ENCODE results near the gene TOP1. TPM values are rescaled to one million over a fixed set of nuclear protein-coding genes. Genes with fewer than 3 reads are reported as not detected.

The TOP1 gene
- total RNA-seq, 2 donors from 2014 or later, result 80.6 to 85.5 TPM

DNA sequence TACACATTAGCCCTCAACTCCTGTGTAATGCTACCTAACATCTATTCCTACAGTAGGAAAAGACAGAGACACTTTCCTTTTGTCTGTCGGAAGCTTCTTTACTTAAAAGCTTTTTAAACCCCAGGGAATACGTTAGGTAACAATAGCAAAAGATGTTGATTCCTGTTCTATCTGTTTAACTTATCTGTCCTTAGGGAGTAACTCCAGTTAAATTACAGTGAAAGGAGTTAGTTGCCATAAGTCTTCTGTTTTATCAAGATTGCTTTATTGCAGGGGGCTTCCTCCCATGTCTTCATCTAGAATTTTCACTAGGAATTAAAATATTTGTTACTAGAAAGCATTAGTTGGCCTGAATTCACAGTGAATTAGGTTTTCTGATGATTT is 26.2 kb downstream of the TOP1 start:
- no peak overlapping the region for H3K4me3 ChIP-seq
- DNase-seq, result no peak
- no peak for TF ChIP-seq CTCF (IDR thresholded peaks at IDR 0.05)
- no peaks in the 10 kb centered on the region for H3K9me3 ChIP-seq
- peaks cover 28% of the 10 kb centered on the region for H3K4me1 ChIP-seq
- no peaks in the 10 kb centered on the region for H3K27me3 ChIP-seq
- H3K9ac ChIP-seq (ENCODE audit: low read depth in 2 of 2, low read length in 2 of 2), result no peak overlapping the region
- peak overlapping the region; percentile 0 for H3K27ac ChIP-seq
- H3K36me3 ChIP-seq, result no peaks in the 10 kb centered on the region
- intact Hi-C loops (cut with DNase I), result no loop called here

GRCh38 chr20:41055679-41056078 is 27.1 kb downstream of the TOP1 start:
- intact Hi-C loops (cut with DNase I), result no loop called here
- Histone ChIP-seq H3K9me3 (no peaks in the 10 kb centered on the region), H3K27ac (peak overlapping the region; percentile 39)

DNA sequence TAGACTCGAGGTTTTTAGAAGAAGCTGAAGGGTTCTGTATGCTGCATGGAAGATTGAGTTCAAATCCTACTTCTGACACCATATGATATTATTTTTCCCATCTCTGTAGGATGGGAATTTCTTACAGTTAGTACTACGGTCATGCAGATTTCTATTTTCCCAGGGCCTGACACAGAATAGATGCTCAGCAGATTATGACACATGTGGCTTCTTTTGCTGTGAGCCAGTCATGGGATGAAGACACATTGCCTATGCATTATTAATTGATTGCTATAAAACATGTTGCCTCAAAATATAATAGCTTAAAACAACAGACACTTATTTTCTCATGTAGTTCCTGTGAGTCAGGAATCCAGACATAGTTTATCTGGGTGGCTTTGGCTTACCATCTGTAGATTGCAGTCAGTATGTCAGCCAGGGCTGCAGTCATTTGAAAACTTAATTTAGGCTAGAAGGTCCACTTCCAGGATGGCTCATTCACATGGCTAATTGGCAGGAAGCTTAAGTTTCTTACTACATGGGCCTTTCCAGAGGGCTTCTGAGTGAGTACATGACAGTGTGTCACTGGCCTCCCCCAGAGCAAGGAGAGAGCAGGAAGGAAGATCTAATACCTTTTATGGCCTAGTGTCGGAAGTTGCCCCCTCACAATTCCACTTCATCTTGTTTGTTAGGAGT is 29.5 kb downstream of the TOP1 start:
- Histone ChIP-seq H3K27ac (no peak overlapping the region), H3K4me3 (no peak overlapping the region), H3K4me1 (peaks cover 6% of the 10 kb centered on the region), H3K36me3 (no peaks in the 10 kb centered on the region), H3K9ac (ENCODE audit: low read depth in 2 of 2, low read length in 2 of 2) (no peak overlapping the region), H3K27me3 (no peaks in the 10 kb centered on the region), H3K9me3 (no peaks in the 10 kb centered on the region)
- intact Hi-C loops (cut with DNase I), result no loop called here
- no peak for DNase-seq
- TF ChIP-seq CTCF (IDR thresholded peaks at IDR 0.05), result no peak

More at GRCh38 chr20:41055679-41056078, 27.1 kb downstream of the TOP1 start:
- H3K4me3 ChIP-seq, result no peak overlapping the region
- no peaks in the 10 kb centered on the region for H3K27me3 ChIP-seq
- H3K36me3 ChIP-seq, result no peaks in the 10 kb centered on the region
- DNase-seq, result no peak
- H3K4me1 ChIP-seq, result peaks cover 20% of the 10 kb centered on the region
- no peak for TF ChIP-seq CTCF (IDR thresholded peaks at IDR 0.05)
- no peak overlapping the region for H3K9ac ChIP-seq (ENCODE audit: low read depth in 2 of 2, low read length in 2 of 2)

DNA sequence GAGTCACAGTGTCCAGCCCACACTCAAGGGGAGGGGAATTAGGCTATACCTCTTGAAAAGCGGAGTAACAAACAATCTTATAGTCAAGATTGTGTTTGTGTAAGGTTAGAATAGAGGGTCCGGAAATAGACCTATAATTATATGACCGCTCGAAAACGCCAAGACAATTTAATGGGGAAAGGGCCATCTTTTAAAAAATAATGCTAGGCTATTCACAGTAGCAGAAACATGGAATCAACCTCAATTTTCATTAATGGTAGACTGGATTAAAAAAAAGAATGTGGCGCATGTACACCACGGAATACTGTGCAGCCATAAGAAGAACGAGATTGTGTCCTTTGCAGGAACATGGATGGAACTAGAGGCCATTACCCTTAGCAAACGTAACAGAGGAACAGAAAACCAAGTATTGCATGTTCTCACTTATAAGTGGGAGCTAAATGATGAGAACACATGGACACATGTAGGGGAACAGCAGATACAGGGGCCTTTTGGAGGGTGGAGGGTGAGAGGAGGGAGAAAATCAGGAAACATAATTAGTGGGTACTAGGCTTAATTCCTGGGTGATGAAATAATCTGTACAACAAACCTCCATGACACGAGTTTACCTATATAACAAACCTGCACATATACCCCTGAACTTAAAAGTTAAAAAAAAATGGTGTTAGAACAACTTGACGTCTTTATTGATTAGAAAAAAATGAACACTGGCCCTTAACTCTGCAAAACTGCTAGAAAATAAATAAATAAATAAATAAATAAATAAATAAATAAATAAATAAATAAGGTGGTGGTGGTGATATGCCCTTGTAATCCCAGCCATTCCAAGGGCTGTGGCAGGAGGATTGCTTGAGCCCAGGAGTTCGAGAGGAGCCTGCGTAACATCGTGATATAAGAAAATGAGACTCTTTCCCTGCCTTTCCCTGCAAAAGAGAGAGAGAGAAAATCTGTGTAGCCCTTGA is 30.3 kb downstream of the TOP1 start:
- Histone ChIP-seq H3K9ac (ENCODE audit: low read depth in 2 of 2, low read length in 2 of 2) (no peak overlapping the region), H3K9me3 (no peaks in the 10 kb centered on the region), H3K27me3 (no peaks in the 10 kb centered on the region), H3K4me3 (no peak overlapping the region), H3K27ac (no peak overlapping the region), H3K36me3 (no peaks in the 10 kb centered on the region), H3K4me1 (peaks cover 4% of the 10 kb centered on the region)
- TF ChIP-seq CTCF (IDR thresholded peaks at IDR 0.05), result no peak
- DNase-seq, result no peak
- intact Hi-C loops (cut with DNase I), result no loop called here

GRCh38 chr20:41061155-41061554 is 32.5 kb downstream of the TOP1 start:
- intact Hi-C loops (cut with DNase I), result no loop called here
- H3K9me3 ChIP-seq, result no peaks in the 10 kb centered on the region
- no peak for TF ChIP-seq CTCF (IDR thresholded peaks at IDR 0.05)
- H3K9ac ChIP-seq (ENCODE audit: low read depth in 2 of 2, low read length in 2 of 2), result no peak overlapping the region
- H3K27ac ChIP-seq, result no peak overlapping the region
- H3K36me3 ChIP-seq, result no peaks in the 10 kb centered on the region
- H3K4me3 ChIP-seq, result no peak overlapping the region
- DNase-seq, result no peak
- peaks cover 4% of the 10 kb centered on the region for H3K4me1 ChIP-seq
- no peaks in the 10 kb centered on the region for H3K27me3 ChIP-seq

Measured in colonic mucosa (tissue), 4 donors.